PC-3 (cell line): ENCODE measurements around the gene LTN1.

Experiments used
- EZH2 ChIP-seq: fragments of 300-600 bp; sonication (generic); IDR thresholded peaks from one replicate; pipeline ENCODE4 v1.6.1; 2017; ENCODE audit warnings: antibody characterized with exemption, mild to moderate bottlenecking, low read length; ENCODE audit not compliant: unreplicated experiment
- TF ChIP-seq, protein P1 (sequence below): fragments of 300-600 bp; sonication (generic); conservative IDR thresholded peaks from 2 replicates; pipeline ENCODE4 v1.5.1; 2017; ENCODE audit warnings: antibody characterized with exemption, low read depth, mild to moderate bottlenecking, low read length

DNA sequence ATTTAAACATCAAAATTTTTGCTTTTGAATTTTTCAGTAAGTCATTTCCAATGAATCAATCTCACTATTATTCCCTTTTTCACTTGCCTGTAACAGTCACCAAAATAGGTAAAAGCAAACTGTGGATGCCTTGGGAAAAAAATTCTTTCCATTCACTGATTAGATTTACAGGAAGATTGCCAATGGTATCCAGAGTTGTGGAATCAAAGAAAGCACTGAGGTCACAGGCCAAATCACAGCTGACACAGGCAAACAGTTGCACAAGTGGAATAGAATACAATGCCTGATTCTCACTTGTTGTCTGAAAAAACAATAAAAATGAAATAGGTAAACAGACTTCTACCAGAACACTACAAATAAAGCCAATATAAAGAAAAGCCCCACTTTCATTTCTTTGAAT, 48.4 kb downstream of the LTN1 start:
- TF ChIP-seq, protein P1, sequence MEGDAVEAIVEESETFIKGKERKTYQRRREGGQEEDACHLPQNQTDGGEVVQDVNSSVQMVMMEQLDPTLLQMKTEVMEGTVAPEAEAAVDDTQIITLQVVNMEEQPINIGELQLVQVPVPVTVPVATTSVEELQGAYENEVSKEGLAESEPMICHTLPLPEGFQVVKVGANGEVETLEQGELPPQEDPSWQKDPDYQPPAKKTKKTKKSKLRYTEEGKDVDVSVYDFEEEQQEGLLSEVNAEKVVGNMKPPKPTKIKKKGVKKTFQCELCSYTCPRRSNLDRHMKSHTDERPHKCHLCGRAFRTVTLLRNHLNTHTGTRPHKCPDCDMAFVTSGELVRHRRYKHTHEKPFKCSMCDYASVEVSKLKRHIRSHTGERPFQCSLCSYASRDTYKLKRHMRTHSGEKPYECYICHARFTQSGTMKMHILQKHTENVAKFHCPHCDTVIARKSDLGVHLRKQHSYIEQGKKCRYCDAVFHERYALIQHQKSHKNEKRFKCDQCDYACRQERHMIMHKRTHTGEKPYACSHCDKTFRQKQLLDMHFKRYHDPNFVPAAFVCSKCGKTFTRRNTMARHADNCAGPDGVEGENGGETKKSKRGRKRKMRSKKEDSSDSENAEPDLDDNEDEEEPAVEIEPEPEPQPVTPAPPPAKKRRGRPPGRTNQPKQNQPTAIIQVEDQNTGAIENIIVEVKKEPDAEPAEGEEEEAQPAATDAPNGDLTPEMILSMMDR: no peak
- TF ChIP-seq EZH2: no peak
